CD4-positive, alpha-beta T cell treated with Interleukin-10 for 1 hour (primary cell): ENCODE measurements around the gene ROM1.

Experiments
- DNase-seq: peaks from one replicate; pipeline ENCODE4 v3.0.0-alpha.2; 2020

Gene ROM1

GRCh38 chr11:62588966-62589637, 24.0 kb upstream of the ROM1 start:
- DNase-seq: peak; percentile 37

- peak; percentile 99 for DNase-seq
Measured at GRCh38 chr11:62591448-62592145, 21.5 kb upstream of the ROM1 start, which contains the start of gene TUT1. Gene TUT1 (minus strand): TSS chr11:62591523. CDS start chr11:62591485, 38 bp downstream.

GRCh38 chr11:62592146-62592815, 20.8 kb upstream of the ROM1 start:
- DNase-seq: no peak

GRCh38 chr11:62592989-62593421, 20.1 kb upstream of the ROM1 start:
- no peak for DNase-seq

GRCh38 chr11:62593434-62594044, 19.5 kb upstream of the ROM1 start:
- peak; percentile 85 for DNase-seq

- DNase-seq: no peak
Measured at GRCh38 chr11:62595124-62595523, 17.9 kb upstream of the ROM1 start.

GRCh38 chr11:62599069-62599696, 13.9 kb upstream of the ROM1 start:
- peak; percentile 99 for DNase-seq

- peak; percentile 53 for DNase-seq
Measured at GRCh38 chr11:62599901-62600300, 13.2 kb upstream of the ROM1 start.

- no peak for DNase-seq
Measured at GRCh38 chr11:62600367-62601121, 12.5 kb upstream of the ROM1 start.

- DNase-seq: peak; percentile 54
Measured at GRCh38 chr11:62601122-62601371, 12.0 kb upstream of the ROM1 start.

- DNase-seq: peak; percentile 100
Measured at GRCh38 chr11:62601372-62602140, 11.5 kb upstream of the ROM1 start, which contains the start of gene MTA2. Gene MTA2 (minus strand): TSS chr11:62601865. CDS start chr11:62601450, 415 bp downstream.

GRCh38 chr11:62602141-62603071, 10.7 kb upstream of the ROM1 start:
- no peak for DNase-seq

- DNase-seq: no peak
Measured at GRCh38 chr11:62603072-62603408, 10.0 kb upstream of the ROM1 start.

GRCh38 chr11:62603776-62604299, 9.2 kb upstream of the ROM1 start:
- DNase-seq: no peak

GRCh38 chr11:62604460-62605120, 8.5 kb upstream of the ROM1 start:
- DNase-seq: no peak

- no peak for DNase-seq
Measured at GRCh38 chr11:62605467-62605866, 7.6 kb upstream of the ROM1 start.

- DNase-seq: no peak
Measured at GRCh38 chr11:62605902-62606301, 7.2 kb upstream of the ROM1 start.

GRCh38 chr11:62607714-62608113, 5.3 kb upstream of the ROM1 start:
- DNase-seq: no peak

GRCh38 chr11:62608776-62609175, 4.3 kb upstream of the ROM1 start:
- DNase-seq: no peak

- no peak for DNase-seq
Measured at GRCh38 chr11:62610403-62610802, 2.7 kb upstream of the ROM1 start.
